RWPE1 (cell line): ENCODE data around the gene LHFPL2.

Experiments used
- CTCF ChIA-PET: fragments of 350-600 bp; sonication (Branson Sonifier 250); formaldehyde crosslinking; extraction: SDS; loops from one replicate; lab custom pipeline; 2021; lab: Yijun Ruan, JAX
- POLR2A ChIA-PET: fragments of 400-600 bp; formaldehyde crosslinking; extraction: SDS; loops from one replicate; lab custom pipeline; 2020; ENCODE audit warnings: antibody characterized with exemption; ENCODE audit not compliant: low non-redundant PET; lab: Yijun Ruan, JAX
- DNase-seq: peaks from one replicate; pipeline ENCODE4 v3.0.0; 2012; ENCODE audit warnings: low spot score
- H3K27ac ChIP-seq: fragments of 450-650 bp; 2 replicates; pipeline ENCODE4 v1.5.1; 2017
- TF ChIP-seq, protein P1 (sequence below): fragments of 450-650 bp; conservative IDR thresholded peaks from 2 replicates; pipeline ENCODE4 v1.5.1; 2017; ENCODE audit warnings: low read depth, mild to moderate bottlenecking

The LHFPL2 gene

GRCh38 chr5:78511121-78511906 lies 137.3 kb downstream of the LHFPL2 start:
- no peak for DNase-seq
- TF ChIP-seq, protein P1, sequence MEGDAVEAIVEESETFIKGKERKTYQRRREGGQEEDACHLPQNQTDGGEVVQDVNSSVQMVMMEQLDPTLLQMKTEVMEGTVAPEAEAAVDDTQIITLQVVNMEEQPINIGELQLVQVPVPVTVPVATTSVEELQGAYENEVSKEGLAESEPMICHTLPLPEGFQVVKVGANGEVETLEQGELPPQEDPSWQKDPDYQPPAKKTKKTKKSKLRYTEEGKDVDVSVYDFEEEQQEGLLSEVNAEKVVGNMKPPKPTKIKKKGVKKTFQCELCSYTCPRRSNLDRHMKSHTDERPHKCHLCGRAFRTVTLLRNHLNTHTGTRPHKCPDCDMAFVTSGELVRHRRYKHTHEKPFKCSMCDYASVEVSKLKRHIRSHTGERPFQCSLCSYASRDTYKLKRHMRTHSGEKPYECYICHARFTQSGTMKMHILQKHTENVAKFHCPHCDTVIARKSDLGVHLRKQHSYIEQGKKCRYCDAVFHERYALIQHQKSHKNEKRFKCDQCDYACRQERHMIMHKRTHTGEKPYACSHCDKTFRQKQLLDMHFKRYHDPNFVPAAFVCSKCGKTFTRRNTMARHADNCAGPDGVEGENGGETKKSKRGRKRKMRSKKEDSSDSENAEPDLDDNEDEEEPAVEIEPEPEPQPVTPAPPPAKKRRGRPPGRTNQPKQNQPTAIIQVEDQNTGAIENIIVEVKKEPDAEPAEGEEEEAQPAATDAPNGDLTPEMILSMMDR: no peak
- CTCF ChIA-PET: interaction anchor here (0.9 kb wide), 1 partner anchor 10 kb away, joined by 3 read pairs; no protein-coding TSS in a partner anchor
- no peak overlapping the region for H3K27ac ChIP-seq
- POLR2A ChIA-PET: interaction anchor here (0.8 kb wide), 2 partner anchors 11 to 1019 kb away, joined by 3 to 5 read pairs; partner anchors contain the start of gene WDR41

GRCh38 chr5:78509884-78510769 lies 138.4 kb downstream of the LHFPL2 start:
- TF ChIP-seq, protein P1: no peak
- CTCF ChIA-PET: interaction anchor here (0.6 kb wide), 1 partner anchor 598 kb away, joined by 3 read pairs; no protein-coding TSS in a partner anchor
- peak overlapping the region; percentile 64 for H3K27ac ChIP-seq
- POLR2A ChIA-PET: interaction anchor here (0.8 kb wide), 1 partner anchor 1018 kb away, joined by 5 read pairs; the partner anchor contains the start of gene WDR41
- no peak for DNase-seq

GRCh38 chr5:78509145-78509865 lies 139.3 kb downstream of the LHFPL2 start:
- CTCF ChIA-PET: interaction anchor here (0.6 kb wide), 1 partner anchor 597 kb away, joined by 3 read pairs; no protein-coding TSS in a partner anchor
- H3K27ac ChIP-seq: peak overlapping the region; percentile 64; the same call in 1 of the 2 replicates
- TF ChIP-seq, protein P1: no peak
- DNase-seq: no peak
- POLR2A ChIA-PET: no interaction called here

DNA sequence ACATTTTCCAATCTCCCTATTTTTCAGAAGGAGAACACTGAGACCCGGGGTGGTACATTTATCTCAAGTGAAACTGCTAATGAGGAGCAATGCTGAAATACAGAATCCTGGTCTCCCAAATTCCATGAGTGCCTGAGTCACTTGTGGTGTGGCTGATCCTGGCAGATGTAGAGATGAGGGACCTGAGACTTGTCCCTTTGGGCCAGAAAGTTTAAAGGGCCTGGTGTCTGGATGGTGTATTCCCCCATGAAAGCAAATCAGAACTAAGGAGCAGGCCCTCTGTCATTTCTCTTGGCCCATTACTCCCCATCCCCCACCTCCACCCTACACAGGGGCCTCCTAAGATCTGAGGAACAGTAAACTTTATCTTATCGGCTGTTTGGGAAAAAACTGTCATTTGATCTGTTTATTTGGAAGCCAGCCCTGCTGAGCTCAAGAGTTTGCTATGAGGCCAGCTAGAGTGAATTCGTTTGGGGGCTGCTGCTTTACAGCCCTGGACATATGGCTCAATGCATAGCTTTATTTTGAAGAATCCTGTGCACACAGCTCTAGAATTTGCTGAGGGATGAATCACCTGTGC lies 140.3 kb downstream of the LHFPL2 start:
- POLR2A ChIA-PET: no interaction called here
- CTCF ChIA-PET: no interaction called here
- no peak overlapping the region for H3K27ac ChIP-seq
- TF ChIP-seq, protein P1: no peak
- DNase-seq: no peak

GRCh38 chr5:78507531-78507930 lies 141.0 kb downstream of the LHFPL2 start:
- TF ChIP-seq, protein P1: no peak
- DNase-seq: no peak
- CTCF ChIA-PET: interaction anchor here (0.6 kb wide), 1 partner anchor 31 kb away, joined by 3 read pairs; no protein-coding TSS in a partner anchor
- POLR2A ChIA-PET: no interaction called here
- no peak overlapping the region for H3K27ac ChIP-seq
